SU-DHL-6 (cell line): Measurements from ENCODE around the gene LRRC74A.

ENCODE experiments used
- H2AFZ ChIP-seq: fragments of 200-600 bp; sonication (generic); 2 replicates; pipeline ENCODE4 v1.6.1; 2014; ENCODE audit warnings: low read depth, mild to moderate bottlenecking, moderate library complexity, mixed read lengths, antibody characterized with exemption, low read length; ENCODE audit not compliant: severe bottlenecking
- H3F3A ChIP-seq: fragments of 200-600 bp; shearing (Covaris generic); 2 replicates; pipeline ENCODE4 v1.6.0; 2016; ENCODE audit warnings: antibody characterized with exemption, mild to moderate bottlenecking; ENCODE audit not compliant: insufficient read depth
- H3K27ac ChIP-seq: fragments of 200-600 bp; sonication (generic); 2 replicates; pipeline ENCODE4 v1.5.1; 2016; ENCODE audit warnings: low read depth, mild to moderate bottlenecking, low read length, moderate library complexity, mixed read lengths
- H3K27me3 ChIP-seq: fragments of 200-600 bp; sonication (generic), shearing (Covaris generic); 2 replicates; pipeline ENCODE4 v1.6.0; 2014; ENCODE audit warnings: mild to moderate bottlenecking, low read length
- H3K36me3 ChIP-seq: fragments of 200-600 bp; sonication (generic); 2 replicates; pipeline ENCODE4 v1.6.1; 2014; ENCODE audit warnings: mild to moderate bottlenecking, low read length, mixed read lengths
- H3K4me2 ChIP-seq: fragments of 300-600, 200-600 bp; shearing (Covaris generic), sonication (generic); 2 replicates; pipeline ENCODE4 v1.6.0; 2014; ENCODE audit warnings: low read length, low read depth, mild to moderate bottlenecking; ENCODE audit not compliant: poor library complexity, severe bottlenecking
- H3K4me3 ChIP-seq: fragments of 200-600 bp; sonication (generic); 2 replicates; pipeline ENCODE4 v1.5.1; 2014; ENCODE audit warnings: antibody characterized with exemption, low read length, mild to moderate bottlenecking, mixed read lengths; ENCODE audit not compliant: insufficient read depth, poor library complexity, severe bottlenecking
- H3K79me2 ChIP-seq: fragments of 200-600 bp; sonication (generic); 2 replicates; pipeline ENCODE4 v1.6.1; 2014; ENCODE audit warnings: mild to moderate bottlenecking, low read length, moderate library complexity; ENCODE audit not compliant: insufficient read depth
- H3K9ac ChIP-seq: fragments of 200-600 bp; sonication (generic); 2 replicates; pipeline ENCODE4 v1.7.0; 2014; ENCODE audit warnings: mild to moderate bottlenecking, low read length
- H3K9me2 ChIP-seq: fragments of 200-600 bp; sonication (generic); replicated peaks from 2 replicates; pipeline ENCODE4 v1.6.1; 2014; ENCODE audit warnings: low read length; ENCODE audit not compliant: insufficient read depth
- H3K9me3 ChIP-seq: fragments of 200-600 bp; sonication (generic); 2 replicates; pipeline ENCODE4 v1.6.1; 2014; ENCODE audit warnings: low read length, mixed read lengths; ENCODE audit not compliant: insufficient read depth
- H4K20me1 ChIP-seq: fragments of 200-600 bp; sonication (generic); 2 replicates; pipeline ENCODE4 v1.6.1; 2014; ENCODE audit warnings: low read depth, mild to moderate bottlenecking, antibody characterized with exemption, low read length, moderate library complexity, mixed read lengths
- CTCF ChIP-seq: fragments of 200-600 bp; sonication (generic); IDR thresholded peaks from one replicate; pipeline ENCODE4 v1.5.1; 2017; ENCODE audit warnings: antibody characterized with exemption, mild to moderate bottlenecking, low read length, moderate library complexity; ENCODE audit not compliant: insufficient read depth, poor library complexity, severe bottlenecking
- EZH2phosphoT487 ChIP-seq: fragments of 200-600 bp; sonication (generic), shearing (Covaris generic); conservative IDR thresholded peaks from 2 replicates; pipeline ENCODE4 v1.6.1; 2018; ENCODE audit warnings: mild to moderate bottlenecking, antibody characterized with exemption, low read length, moderate library complexity, mixed read lengths

Gene LRRC74A

GRCh38 chr14:76846331-76847047 is 20.3 kb downstream of the LRRC74A start:
- no peak overlapping the region for H3K4me3 ChIP-seq
- no peak overlapping the region for H3K27ac ChIP-seq
- TF ChIP-seq EZH2phosphoT487 (no peak), CTCF (no peak)
- no peak overlapping the region for H3K4me2 ChIP-seq
- H3K9ac ChIP-seq, result no peak overlapping the region
- no peaks in the 10 kb centered on the region for H3K79me2 ChIP-seq
- H4K20me1 ChIP-seq, result no peaks in the 10 kb centered on the region
- no peaks in the 10 kb centered on the region for H3K9me3 ChIP-seq
- no peaks in the 10 kb centered on the region for H3F3A ChIP-seq
- no peak overlapping the region for H2AFZ ChIP-seq
- H3K27me3 ChIP-seq, result no peaks in the 10 kb centered on the region
- H3K9me2 ChIP-seq, result no peaks in the 10 kb centered on the region
- H3K36me3 ChIP-seq, result no peaks in the 10 kb centered on the region

GRCh38 chr14:76848879-76849278 is 22.7 kb downstream of the LRRC74A start:
- Histone ChIP-seq H3K9me2 (no peaks in the 10 kb centered on the region), H3K9ac (no peak overlapping the region), H3K27me3 (no peaks in the 10 kb centered on the region), H2AFZ (no peak overlapping the region), H3K79me2 (no peaks in the 10 kb centered on the region), H3F3A (no peaks in the 10 kb centered on the region), H3K4me3 (no peak overlapping the region), H4K20me1 (no peaks in the 10 kb centered on the region), H3K27ac (no peak overlapping the region), H3K4me2 (no peak overlapping the region), H3K9me3 (no peaks in the 10 kb centered on the region), H3K36me3 (no peaks in the 10 kb centered on the region)
- TF ChIP-seq CTCF (no peak), EZH2phosphoT487 (no peak)

GRCh38 chr14:76855066-76855465 is 28.9 kb downstream of the LRRC74A start:
- no peaks in the 10 kb centered on the region for H4K20me1 ChIP-seq

More at GRCh38 chr14:76855066-76855465, 28.9 kb downstream of the LRRC74A start:
- Histone ChIP-seq H3K9ac (no peak overlapping the region), H3K79me2 (no peaks in the 10 kb centered on the region), H3K4me2 (no peak overlapping the region), H2AFZ (no peak overlapping the region), H3K9me2 (no peaks in the 10 kb centered on the region), H3K9me3 (no peaks in the 10 kb centered on the region), H3K4me3 (no peak overlapping the region), H3K27me3 (no peaks in the 10 kb centered on the region; the same call in 1 of the 2 replicates), H3K36me3 (no peaks in the 10 kb centered on the region), H3F3A (no peaks in the 10 kb centered on the region), H3K27ac (no peak overlapping the region)
- no peak for TF ChIP-seq EZH2phosphoT487
- TF ChIP-seq CTCF, result no peak
